Measurements from ENCODE around the gene A3GALT2. TPM values are rescaled to one million over a fixed set of nuclear protein-coding genes. Genes with fewer than 3 reads are reported as not detected.

A3GALT2 gene
- total and polyA plus RNA-seq, 9 of the 15 experiments (the other 6 are each of a cell fraction or from before 2014, with no cell fraction given), result not detected

DNA sequence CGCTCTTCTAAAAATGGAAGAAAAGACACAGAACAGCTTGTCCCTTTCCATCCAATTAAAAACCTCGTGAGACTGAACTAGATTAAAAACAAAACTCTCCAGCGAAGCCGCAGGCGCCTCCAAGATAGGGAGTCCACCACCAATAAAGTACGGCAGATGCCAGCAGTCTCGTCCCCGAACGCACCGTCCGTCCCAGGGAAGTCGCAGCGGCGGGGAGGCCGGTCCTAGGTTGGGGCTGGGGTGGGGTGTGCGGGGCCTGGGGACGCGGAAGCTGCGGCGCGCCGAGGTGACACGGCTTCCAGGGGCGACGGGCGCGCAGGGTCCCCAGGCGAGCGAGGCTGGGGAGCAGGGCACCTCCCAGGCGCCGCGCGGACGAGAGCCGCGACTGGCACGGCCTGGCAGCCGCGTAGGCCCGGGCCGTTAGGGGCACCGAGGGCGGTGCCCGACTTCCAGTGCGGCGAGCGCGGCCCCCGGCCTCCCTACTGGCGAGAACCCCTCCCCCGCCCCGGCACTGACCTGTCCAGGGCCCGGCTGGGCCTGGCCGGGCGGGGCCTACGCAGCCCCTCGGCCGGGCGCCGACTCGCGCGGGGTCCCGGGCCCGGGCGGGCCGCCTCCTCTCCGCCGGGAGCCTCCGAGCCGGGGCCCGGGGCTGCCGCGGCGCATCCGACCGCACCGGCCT lies 28.3 kb upstream of the A3GALT2 start (continued):
- TF ChIP-seq, protein P1, sequence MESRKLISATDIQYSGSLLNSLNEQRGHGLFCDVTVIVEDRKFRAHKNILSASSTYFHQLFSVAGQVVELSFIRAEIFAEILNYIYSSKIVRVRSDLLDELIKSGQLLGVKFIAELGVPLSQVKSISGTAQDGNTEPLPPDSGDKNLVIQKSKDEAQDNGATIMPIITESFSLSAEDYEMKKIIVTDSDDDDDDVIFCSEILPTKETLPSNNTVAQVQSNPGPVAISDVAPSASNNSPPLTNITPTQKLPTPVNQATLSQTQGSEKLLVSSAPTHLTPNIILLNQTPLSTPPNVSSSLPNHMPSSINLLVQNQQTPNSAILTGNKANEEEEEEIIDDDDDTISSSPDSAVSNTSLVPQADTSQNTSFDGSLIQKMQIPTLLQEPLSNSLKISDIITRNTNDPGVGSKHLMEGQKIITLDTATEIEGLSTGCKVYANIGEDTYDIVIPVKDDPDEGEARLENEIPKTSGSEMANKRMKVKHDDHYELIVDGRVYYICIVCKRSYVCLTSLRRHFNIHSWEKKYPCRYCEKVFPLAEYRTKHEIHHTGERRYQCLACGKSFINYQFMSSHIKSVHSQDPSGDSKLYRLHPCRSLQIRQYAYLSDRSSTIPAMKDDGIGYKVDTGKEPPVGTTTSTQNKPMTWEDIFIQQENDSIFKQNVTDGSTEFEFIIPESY (CRISPR knock-in tag; IDR thresholded peaks at IDR 0.05), result no peak
- TF ChIP-seq, protein P2, sequence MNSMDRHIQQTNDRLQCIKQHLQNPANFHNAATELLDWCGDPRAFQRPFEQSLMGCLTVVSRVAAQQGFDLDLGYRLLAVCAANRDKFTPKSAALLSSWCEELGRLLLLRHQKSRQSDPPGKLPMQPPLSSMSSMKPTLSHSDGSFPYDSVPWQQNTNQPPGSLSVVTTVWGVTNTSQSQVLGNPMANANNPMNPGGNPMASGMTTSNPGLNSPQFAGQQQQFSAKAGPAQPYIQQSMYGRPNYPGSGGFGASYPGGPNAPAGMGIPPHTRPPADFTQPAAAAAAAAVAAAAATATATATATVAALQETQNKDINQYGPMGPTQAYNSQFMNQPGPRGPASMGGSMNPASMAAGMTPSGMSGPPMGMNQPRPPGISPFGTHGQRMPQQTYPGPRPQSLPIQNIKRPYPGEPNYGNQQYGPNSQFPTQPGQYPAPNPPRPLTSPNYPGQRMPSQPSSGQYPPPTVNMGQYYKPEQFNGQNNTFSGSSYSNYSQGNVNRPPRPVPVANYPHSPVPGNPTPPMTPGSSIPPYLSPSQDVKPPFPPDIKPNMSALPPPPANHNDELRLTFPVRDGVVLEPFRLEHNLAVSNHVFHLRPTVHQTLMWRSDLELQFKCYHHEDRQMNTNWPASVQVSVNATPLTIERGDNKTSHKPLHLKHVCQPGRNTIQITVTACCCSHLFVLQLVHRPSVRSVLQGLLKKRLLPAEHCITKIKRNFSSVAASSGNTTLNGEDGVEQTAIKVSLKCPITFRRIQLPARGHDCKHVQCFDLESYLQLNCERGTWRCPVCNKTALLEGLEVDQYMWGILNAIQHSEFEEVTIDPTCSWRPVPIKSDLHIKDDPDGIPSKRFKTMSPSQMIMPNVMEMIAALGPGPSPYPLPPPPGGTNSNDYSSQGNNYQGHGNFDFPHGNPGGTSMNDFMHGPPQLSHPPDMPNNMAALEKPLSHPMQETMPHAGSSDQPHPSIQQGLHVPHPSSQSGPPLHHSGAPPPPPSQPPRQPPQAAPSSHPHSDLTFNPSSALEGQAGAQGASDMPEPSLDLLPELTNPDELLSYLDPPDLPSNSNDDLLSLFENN (IDR thresholded peaks at IDR 0.05; ENCODE audit: low read depth in 2 of 2, low read length in 2 of 2), result no peak
- TF ChIP-seq ARHGAP35 (IDR thresholded peaks at IDR 0.05; ENCODE audit: partially characterized antibody), result no peak
- TF ChIP-seq NFIC (IDR thresholded peaks at IDR 0.05), result no peak
- TF ChIP-seq SETDB1 (IDR thresholded peaks at IDR 0.05; ENCODE audit: low read length), result no peak
- TF ChIP-seq ZNF232 (CRISPR knock-in tag; IDR thresholded peaks at IDR 0.05), result no peak
- TF ChIP-seq NCOA4 (IDR thresholded peaks at IDR 0.05; ENCODE audit: partially characterized antibody), result no peak
- peak; percentile 38; the same call in 1 of the 2 replicates for TF ChIP-seq CREB1 (IDR thresholded peaks at IDR 0.05)
- peak; percentile 22; the same call in 1 of the 2 replicates for TF ChIP-seq CREB1 (CRISPR knock-in tag; IDR thresholded peaks at IDR 0.05)
- TF ChIP-seq OTX1 (CRISPR knock-in tag; IDR thresholded peaks at IDR 0.05), result no peak
- TF ChIP-seq HCFC1 (IDR thresholded peaks at IDR 0.05; ENCODE audit: low read depth, low read length), result peak; percentile 43
- TF ChIP-seq ZNF785 (CRISPR knock-in tag; IDR thresholded peaks at IDR 0.05), result no peak
- no peak for TF ChIP-seq ZNF124 (CRISPR knock-in tag; IDR thresholded peaks at IDR 0.05)
- TF ChIP-seq, protein P3, sequence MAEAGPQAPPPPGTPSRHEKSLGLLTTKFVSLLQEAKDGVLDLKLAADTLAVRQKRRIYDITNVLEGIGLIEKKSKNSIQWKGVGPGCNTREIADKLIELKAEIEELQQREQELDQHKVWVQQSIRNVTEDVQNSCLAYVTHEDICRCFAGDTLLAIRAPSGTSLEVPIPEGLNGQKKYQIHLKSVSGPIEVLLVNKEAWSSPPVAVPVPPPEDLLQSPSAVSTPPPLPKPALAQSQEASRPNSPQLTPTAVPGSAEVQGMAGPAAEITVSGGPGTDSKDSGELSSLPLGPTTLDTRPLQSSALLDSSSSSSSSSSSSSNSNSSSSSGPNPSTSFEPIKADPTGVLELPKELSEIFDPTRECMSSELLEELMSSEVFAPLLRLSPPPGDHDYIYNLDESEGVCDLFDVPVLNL (CRISPR knock-in tag; IDR thresholded peaks at IDR 0.05; ENCODE audit: low read depth), result no peak
- no peak for TF ChIP-seq LEF1 (IDR thresholded peaks at IDR 0.05)
- TF ChIP-seq ZNF133 (CRISPR knock-in tag; IDR thresholded peaks at IDR 0.05), result no peak
- TF ChIP-seq BRCA1 (IDR thresholded peaks at IDR 0.05), result no peak
- 0 out of 2 replicates have a peak, but pooled peaks have one; percentile 34 for TF ChIP-seq BRCA1 (CRISPR knock-in tag; IDR thresholded peaks at IDR 0.05)
- TF ChIP-seq KLF1 (tag; IDR thresholded peaks at IDR 0.05), result no peak
- TF ChIP-seq HNRNPL (IDR thresholded peaks at IDR 0.05; ENCODE audit: low read depth, low read length), result peak; percentile 95
- no peak for TF ChIP-seq TCF3 (CRISPR knock-in tag; IDR thresholded peaks at IDR 0.05)
